IPS-15b (cell line): ENCODE results near the gene ATP5F1E.

ENCODE experiments used
- H3K27me3 ChIP-seq: one replicate; pipeline ENCODE4 v1.6.1; 2013; ENCODE audit warnings: low read length; ENCODE audit not compliant: control insufficient read depth, insufficient read depth
- H3K36me3 ChIP-seq: one replicate; pipeline ENCODE4 v1.6.1; 2013; ENCODE audit warnings: low read length; ENCODE audit not compliant: control insufficient read depth, insufficient read depth
- H3K4me1 ChIP-seq: one replicate; pipeline ENCODE4 v1.6.1; 2013; ENCODE audit warnings: mild to moderate bottlenecking, low read length; ENCODE audit not compliant: control insufficient read depth, insufficient read depth
- H3K4me3 ChIP-seq: one replicate; pipeline ENCODE4 v1.5.1; 2013; ENCODE audit warnings: low read depth, low read length
- H3K9ac ChIP-seq: one replicate; pipeline ENCODE4 v1.6.1; 2013; ENCODE audit warnings: low read depth, mild to moderate bottlenecking, low read length
- H3K9me3 ChIP-seq: one replicate; pipeline ENCODE4 v1.6.1; 2013; ENCODE audit warnings: mild to moderate bottlenecking, low read length; ENCODE audit not compliant: control insufficient read depth, insufficient read depth

The ATP5F1E gene

DNA sequence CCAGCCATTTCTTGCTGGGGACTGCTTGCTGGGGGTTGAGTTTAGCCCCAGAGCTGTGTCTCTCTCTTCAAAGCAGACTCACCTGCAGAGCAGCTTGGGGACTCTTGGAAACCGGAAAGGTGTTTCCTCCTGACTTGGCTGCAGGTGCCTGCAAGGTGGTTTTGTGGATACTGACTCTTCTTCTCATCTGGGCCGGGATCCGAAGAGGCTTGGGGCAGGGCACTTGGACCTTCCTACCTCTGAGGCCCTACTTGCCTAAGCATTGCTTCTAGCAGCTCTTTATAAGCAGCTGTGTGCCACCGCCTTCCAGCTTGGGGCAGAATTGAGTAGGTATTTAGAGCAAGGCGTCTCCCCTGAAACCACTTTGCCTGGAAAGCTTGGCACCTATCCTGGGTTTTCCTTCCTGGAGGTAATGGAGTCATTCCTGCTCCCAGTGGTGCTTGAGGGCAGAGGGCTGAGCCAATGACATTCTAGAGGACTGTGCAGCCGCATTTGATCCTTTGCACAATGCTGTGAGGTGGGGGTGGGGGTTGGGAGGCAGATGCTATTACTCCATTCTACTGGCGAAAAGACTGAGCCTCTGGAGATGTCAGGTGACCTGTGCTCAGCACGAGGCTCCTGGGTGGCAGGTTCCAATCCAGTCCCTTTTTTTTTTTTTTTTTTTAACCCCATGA is 21.7 kb downstream of the ATP5F1E start:
- no peak overlapping the region for H3K9ac ChIP-seq

DNA sequence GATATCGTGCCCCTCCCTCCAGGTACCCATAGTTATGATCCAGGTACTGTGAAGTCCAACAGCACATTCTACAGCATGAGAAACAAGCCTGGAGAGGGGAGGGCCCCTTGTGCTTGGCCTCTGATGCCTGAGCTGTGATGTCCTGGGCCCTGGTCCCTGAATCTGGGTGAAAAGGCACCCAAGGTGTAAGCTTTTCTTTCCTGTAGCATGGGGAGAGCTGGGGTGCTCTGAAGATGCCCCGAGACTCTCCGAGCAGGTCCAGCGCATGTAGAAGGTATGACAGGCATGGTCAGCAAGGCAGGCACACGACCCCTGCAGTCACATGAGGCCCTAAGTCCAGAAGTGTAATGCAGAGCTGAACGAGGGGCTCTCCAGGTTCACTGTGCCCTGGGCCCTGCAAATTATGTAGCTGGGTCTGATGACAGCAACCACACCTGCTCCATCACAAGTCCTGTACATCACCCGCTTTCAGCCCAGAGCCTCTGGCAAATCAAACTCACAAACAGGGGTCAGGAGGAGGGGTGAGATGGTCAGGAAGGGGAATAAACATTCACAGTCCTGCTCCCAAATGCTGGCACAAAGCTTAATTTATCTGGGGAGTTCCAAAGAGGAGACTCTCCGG is 23.3 kb downstream of the ATP5F1E start:
- Histone ChIP-seq H3K27me3 (peaks cover 11% of the 10 kb centered on the region), H3K4me1 (peaks cover 2% of the 10 kb centered on the region), H3K9ac (no peak overlapping the region), H3K4me3 (no peak overlapping the region), H3K9me3 (no peaks in the 10 kb centered on the region), H3K36me3 (no peaks in the 10 kb centered on the region)

More for the DNA sequence above, 21.7 kb downstream of the ATP5F1E start:
- Histone ChIP-seq H3K4me3 (no peak overlapping the region), H3K27me3 (peaks cover 15% of the 10 kb centered on the region), H3K9me3 (no peaks in the 10 kb centered on the region), H3K4me1 (peaks cover 2% of the 10 kb centered on the region), H3K36me3 (no peaks in the 10 kb centered on the region)

DNA sequence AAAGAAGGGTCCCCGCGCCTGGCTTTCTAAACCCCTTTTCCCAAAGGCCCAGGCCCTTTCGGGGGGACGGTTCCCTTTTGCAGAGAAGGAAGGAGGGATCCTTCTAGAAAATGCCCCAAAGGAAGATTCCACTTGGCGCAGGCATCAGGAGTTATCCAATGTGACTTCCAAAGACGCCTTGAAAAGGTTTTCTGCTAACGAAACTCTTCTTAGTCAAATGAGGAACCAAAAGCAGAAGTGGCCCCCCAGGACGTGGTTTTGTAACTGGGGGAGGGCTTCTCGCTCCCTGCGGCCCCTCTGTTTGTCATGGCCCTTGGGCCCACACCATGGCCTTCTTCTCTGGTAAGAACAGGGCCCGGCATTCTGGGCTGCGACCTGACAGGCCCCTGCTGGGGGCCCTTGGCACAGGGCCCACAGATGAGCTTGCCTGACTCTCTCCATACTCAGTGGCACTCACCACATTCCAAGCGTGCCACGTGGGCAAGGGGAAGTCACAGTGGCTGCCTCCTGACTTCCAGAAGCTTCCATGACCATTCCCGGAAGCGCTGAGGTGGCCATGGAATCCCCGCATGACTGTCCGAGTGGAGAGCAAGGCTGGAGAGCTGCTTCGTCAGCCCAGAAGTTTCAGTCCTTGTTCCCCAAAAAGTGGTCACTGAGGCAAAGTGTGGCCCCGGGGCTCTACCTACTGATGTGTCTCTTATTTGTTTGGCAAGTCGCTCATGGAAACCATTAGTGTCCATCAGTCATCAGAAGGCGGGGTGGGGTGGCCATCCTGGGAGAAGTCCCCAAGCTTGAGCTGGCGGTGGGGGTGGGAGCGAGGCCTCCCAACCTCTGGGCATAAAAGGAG is 24.2 kb downstream of the ATP5F1E start:
- H3K9ac ChIP-seq: no peak overlapping the region
- H3K9me3 ChIP-seq: no peaks in the 10 kb centered on the region
- peak overlapping the region; percentile 18 for H3K4me3 ChIP-seq
- H3K36me3 ChIP-seq: no peaks in the 10 kb centered on the region
- H3K27me3 ChIP-seq: peaks cover 10% of the 10 kb centered on the region
- peaks cover 2% of the 10 kb centered on the region for H3K4me1 ChIP-seq

DNA sequence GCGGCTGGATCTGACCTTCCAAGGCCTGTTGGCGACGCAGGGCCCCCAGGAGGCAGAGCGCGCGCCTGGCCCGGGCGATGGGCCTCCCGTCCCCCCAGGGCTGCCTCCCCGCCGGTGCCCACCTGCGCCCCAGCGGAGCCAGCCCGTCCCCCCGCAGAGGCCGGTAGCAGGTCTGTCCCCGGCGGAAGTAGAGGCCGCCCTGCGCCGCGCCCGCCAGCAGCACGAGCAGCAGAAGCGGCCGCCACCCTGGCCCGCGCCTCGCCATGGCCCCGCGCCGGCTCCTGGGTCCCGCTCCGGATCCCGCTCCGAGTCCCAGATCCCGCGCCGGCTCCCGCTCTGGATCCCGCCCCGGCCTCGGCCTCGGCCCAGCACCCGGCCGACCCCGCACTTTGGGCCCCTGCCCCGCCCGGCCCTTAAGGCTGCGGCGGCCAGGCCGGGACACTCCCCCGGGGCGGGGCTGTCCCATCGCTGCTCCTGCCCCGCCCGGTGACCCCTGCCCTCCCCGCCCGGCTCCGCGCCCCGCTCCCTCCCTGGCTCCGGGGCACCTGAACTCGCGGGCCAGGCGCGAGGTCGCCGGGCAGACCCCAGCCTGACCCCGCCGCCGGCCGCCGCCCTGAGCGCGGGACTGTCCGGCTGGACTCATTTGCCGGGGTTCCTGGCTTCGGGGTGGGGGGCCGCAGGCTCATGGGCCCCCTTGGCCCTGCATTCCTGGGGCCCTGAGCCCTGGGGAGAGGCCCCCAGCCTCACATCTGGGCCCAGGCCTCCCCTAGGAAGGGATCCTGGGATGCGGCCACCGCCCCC is 25.1 kb downstream of the ATP5F1E start, which contains the start of gene CTSZ:
Gene CTSZ (minus strand): TSS at position 391 of the 801 bp plus-strand sequence. CDS start 126 bp downstream, at position 265.
- H3K27me3 ChIP-seq: peaks cover 10% of the 10 kb centered on the region
- H3K9me3 ChIP-seq: no peaks in the 10 kb centered on the region
- peaks cover 2% of the 10 kb centered on the region for H3K4me1 ChIP-seq
- H3K9ac ChIP-seq: peak within 1 kb of the TSS; percentile 60
- H3K4me3 ChIP-seq: peak within 1 kb of the TSS; percentile 59
- no peaks in the 10 kb centered on the region for H3K36me3 ChIP-seq

DNA sequence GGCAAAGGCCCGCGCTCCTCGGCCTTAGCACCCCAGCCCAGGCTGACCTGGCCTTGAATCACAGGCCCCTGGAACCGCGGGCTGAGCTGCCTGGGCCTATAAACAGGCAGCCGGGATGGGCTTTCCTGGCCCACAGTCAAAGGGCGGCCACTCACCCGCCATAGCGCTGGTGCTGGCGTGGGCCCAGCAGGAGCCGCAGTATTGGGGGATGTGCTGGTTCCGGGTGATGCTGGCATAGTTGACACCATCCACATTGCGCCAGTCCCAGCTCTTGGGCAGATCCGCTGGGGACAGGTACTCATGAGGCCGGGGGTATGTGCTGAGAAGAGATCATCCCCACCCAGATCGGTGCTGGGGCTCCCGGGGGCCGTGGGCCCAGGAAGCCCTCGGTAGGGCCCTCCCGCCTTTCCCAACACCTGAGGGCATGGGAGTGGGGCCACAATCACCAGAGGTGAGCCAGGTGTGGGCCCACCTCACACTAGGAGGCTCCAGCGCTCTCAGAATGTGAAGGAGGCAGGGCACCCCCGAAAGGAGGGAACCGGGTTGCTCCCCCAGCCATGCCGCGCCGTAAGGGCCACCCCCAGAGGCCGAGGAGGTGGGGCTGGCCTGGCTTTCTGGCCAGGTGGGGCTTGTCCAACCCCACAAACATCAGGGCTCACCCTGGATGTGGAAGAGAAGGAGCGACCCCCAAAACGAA is 25.8 kb downstream of the ATP5F1E start:
- Histone ChIP-seq H3K4me1 (peaks cover 2% of the 10 kb centered on the region), H3K9me3 (no peaks in the 10 kb centered on the region), H3K27me3 (peaks cover 10% of the 10 kb centered on the region), H3K36me3 (peaks cover 2% of the 10 kb centered on the region), H3K4me3 (peak overlapping the region; percentile 59), H3K9ac (peak overlapping the region; percentile 60)

DNA sequence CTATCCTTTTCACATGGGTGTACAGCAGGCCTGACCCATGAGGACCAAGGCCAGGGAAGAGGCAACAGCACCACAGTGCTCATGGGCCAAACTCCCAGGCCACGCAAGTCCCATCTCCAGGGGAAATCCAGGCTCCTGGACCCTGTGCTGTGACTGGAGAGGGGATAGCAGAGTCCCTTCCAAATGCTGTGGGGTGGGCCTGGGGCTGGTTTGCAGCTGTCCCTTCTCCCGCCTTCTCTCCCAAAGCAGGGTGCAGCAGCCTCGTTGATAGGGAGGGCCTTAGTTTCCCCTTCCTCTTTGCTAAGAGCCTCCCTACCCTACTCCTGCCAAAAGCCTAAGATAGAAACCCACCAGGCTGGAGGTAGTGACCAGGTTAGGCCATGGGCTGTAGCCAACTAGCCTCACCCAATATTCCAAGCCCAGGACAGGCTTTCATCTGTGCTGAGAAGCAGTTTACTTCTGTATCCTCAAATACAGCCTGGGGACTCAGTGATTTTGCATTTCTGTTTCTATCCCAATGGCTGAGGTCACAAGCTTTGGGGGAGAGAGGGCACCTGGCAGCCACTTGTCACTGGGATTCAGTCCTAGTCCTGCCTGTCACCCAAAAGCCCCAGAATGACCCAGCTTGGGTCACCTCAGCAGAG is 26.5 kb downstream of the ATP5F1E start:
- peaks cover 10% of the 10 kb centered on the region for H3K27me3 ChIP-seq
- H3K9me3 ChIP-seq: no peaks in the 10 kb centered on the region
- peaks cover 2% of the 10 kb centered on the region for H3K4me1 ChIP-seq
- H3K9ac ChIP-seq: no peak overlapping the region
- H3K36me3 ChIP-seq: peaks cover 2% of the 10 kb centered on the region
- no peak overlapping the region for H3K4me3 ChIP-seq

DNA sequence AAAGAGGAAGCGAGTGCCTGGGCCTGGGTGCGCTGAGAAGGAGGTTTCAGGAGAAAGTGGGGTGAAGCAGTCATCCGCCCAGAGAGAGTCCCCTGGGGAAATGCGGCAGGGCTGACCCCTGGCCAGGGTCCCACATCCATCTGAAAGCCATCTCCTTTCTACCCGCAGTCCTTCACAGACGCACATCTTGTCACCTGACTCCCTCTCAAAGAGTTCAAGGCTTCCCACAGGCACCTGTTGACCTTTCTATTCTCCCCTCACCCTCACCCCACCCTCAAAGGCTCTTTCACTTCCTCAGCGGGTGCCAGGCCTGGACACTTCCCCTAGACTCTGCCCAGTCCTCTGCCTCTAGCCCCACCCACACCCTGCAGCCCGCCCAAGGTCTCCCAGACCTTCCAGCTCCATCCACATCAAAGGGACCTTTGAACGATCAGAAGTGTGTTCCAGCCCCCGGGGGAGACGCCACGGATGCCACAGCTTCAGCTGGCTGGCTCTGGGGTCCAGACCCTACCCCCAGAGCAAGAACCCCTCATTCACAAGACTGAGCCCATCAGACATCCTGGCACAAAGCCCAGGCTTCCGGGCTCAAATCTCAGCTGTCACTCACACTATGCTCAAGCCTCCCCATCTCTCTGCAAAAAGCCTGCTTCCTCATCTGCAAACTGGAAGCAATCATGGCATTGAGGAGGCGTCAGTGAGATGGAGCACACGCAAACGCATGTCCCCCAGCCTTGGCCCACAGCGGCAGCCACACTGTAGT is 27.2 kb downstream of the ATP5F1E start:
- H3K4me1 ChIP-seq: peaks cover 2% of the 10 kb centered on the region
- H3K4me3 ChIP-seq: no peak overlapping the region
- peaks cover 10% of the 10 kb centered on the region for H3K27me3 ChIP-seq
- no peak overlapping the region for H3K9ac ChIP-seq
- peaks cover 2% of the 10 kb centered on the region for H3K36me3 ChIP-seq
- H3K9me3 ChIP-seq: no peaks in the 10 kb centered on the region

DNA sequence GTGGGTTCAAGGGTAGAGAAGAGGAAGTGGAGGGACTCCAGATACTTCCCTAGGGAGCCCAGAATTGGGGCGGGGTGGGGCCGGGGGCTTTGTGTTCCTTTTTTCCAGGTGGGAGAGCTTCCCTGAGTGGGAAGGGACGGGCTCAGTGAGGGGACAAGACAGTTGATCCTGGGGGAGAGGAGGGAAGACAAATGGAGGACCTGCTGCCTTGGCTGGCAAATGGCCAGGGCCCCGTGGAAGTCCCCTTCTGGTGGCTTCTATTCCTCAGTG is 27.7 kb downstream of the ATP5F1E start:
- Histone ChIP-seq H3K9ac (no peak overlapping the region), H3K36me3 (peaks cover 2% of the 10 kb centered on the region), H3K9me3 (no peaks in the 10 kb centered on the region), H3K4me3 (no peak overlapping the region), H3K27me3 (peaks cover 10% of the 10 kb centered on the region), H3K4me1 (peaks cover 2% of the 10 kb centered on the region)

DNA sequence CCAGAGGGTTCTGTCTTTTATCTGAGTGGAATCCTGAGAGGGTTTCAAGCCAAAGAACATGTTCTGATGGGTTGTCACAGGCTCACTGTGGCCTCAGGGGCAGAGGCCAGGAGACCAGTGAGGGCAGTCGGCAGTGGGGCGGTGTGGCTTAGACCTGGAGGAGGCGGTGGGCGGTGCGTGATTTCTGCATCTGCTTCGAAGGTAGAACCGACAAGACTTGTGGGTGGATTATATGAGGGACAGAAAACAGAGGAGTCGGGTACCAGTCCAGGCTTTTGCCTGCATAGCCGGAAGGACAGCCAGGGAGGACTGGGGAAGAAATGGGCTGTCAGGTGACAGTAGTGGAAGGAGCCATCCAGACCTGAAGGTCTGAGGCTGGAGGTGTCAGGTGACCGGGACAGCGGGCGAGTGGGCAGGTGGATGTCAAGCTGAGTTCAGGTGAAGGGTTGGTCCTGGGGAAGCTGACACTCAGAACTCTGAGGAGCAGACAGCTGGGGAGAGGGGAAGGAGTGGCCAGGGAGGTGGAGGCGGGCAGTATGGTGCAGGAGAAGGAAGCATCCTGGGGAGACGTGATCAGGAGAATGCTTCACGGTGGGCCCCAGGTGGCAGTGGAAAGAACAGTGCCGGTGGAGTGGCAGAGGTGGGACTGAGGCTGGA is 28.2 kb downstream of the ATP5F1E start:
- H3K4me3 ChIP-seq: no peak overlapping the region
- no peaks in the 10 kb centered on the region for H3K9me3 ChIP-seq
- H3K36me3 ChIP-seq: peaks cover 2% of the 10 kb centered on the region
- H3K9ac ChIP-seq: no peak overlapping the region
- peaks cover 2% of the 10 kb centered on the region for H3K4me1 ChIP-seq
- peaks cover 8% of the 10 kb centered on the region for H3K27me3 ChIP-seq

DNA sequence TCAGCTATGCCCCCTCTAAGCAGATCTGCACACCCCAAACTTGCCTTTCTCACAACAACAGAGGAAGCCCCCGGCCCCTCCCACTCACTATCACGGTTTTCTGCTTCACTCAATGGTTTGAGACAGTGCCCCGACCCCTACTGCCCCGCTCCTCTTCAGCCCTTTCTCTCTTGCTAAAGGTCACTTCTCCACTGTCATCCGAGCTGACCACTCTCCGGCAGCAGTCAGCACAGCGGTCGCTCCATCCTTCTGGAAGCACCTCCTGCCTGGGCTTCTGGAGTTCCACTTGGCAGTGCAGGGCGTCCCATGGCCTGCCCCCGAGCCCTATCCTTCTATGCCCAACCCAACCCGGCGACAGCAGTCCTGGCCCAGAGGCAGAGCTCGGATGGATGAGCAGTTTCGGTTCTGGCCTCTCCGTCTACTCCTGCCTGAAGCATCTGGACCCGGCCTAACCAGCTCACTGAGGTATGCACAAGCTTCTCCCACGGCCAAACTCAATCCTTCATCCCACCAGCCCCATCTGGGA is 29.2 kb downstream of the ATP5F1E start:
- Histone ChIP-seq H3K9ac (no peak overlapping the region), H3K36me3 (peaks cover 2% of the 10 kb centered on the region), H3K27me3 (peaks cover 2% of the 10 kb centered on the region)

More for the DNA sequence above, 29.2 kb downstream of the ATP5F1E start:
- no peaks in the 10 kb centered on the region for H3K9me3 ChIP-seq
- no peak overlapping the region for H3K4me3 ChIP-seq
- H3K4me1 ChIP-seq: peaks cover 2% of the 10 kb centered on the region
